ENCODE results near the gene PYY.

GRCh38 chr17:43938838-43939182, 14.9 kb downstream of the PYY start:
- TF ChIP-seq CTCF (IDR thresholded peaks at IDR 0.05) (no peak), POLR2A (IDR thresholded peaks at IDR 0.05) (no peak)

Measured in heart left ventricle (tissue), 13 donors.